HL-60 (cell line): ENCODE measurements around the gene NR2E3.

Experiments used
- CTCF ChIP-seq: IDR thresholded peaks from one replicate; pipeline ENCODE4 v1.5.1; 2011; ENCODE audit warnings: low read length, control low read depth, inconsistent platforms; ENCODE audit not compliant: insufficient read depth
- SPI1 ChIP-seq: IDR thresholded peaks from 2 replicates; pipeline ENCODE4 v1.6.1; 2012; ENCODE audit warnings: low read depth, mild to moderate bottlenecking, borderline replicate concordance

DNA sequence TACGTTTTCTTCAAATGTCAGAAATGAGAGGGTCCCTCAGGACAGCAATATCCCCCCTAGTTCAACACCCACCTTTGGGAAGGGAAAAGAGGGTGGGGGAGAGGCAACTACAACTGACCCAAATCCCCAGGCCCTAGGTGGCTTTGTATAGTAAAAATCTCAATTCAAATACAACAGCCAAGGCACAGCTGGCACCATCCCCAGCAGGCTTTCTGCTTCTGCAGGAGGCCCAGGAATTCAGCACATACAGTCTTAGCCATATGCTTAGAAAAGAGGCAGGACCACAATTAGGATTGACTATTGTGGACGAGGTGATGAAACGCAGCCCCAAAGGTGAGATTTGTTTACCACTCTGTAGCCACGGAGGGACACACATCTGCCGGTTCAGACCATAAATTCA, 15.8 kb downstream of the NR2E3 start:
- no peak for TF ChIP-seq CTCF
- TF ChIP-seq SPI1: no peak
